K562 (cell line): ENCODE measurements around the gene PODNL1.

ENCODE experiments used
- ELF4 ChIP-seq: fragments of 450-650 bp; formaldehyde crosslinking; IDR thresholded peaks from 2 replicates; pipeline ENCODE4 v1.4.0; 2022; ENCODE audit warnings: missing genetic modification characterization
- FOXK2 ChIP-seq, 2 experiments: fragments of 450-650 bp; IDR thresholded peaks in 1 of 2; conservative IDR thresholded peaks in 1 of 2; 2 replicates each; pipeline ENCODE4 v1.6.1; 2016; ENCODE audit warnings: low read depth in 2 of 2, mild to moderate bottlenecking in 1 of 2
- KAT8 ChIP-seq: fragments of 450-650 bp; IDR thresholded peaks from 2 replicates; pipeline ENCODE4 v1.6.1; 2016; ENCODE audit warnings: low read depth, mild to moderate bottlenecking
- POU5F1 ChIP-seq: fragments of 150-350 bp; IDR thresholded peaks from 2 replicates; pipeline ENCODE4 v1.6.1; 2014; ENCODE audit warnings: borderline replicate concordance, low read length, low read depth, mild to moderate bottlenecking; ENCODE audit not compliant: partially characterized antibody
- SAP30 ChIP-seq: fragments of 200-600 bp; sonication (generic); IDR thresholded peaks from 2 replicates; pipeline ENCODE4 v1.6.1; 2012; ENCODE audit warnings: borderline replicate concordance, low read depth, mild to moderate bottlenecking, moderate library complexity, low read length, control low read depth, inconsistent platforms; ENCODE audit not compliant: insufficient read depth, poor library complexity, severe bottlenecking
- TEAD4 ChIP-seq, 2 experiments: sonication (generic) in 1 of 2; formaldehyde crosslinking in 1 of 2; IDR thresholded peaks; 2 replicates each; pipeline versions ENCODE4 v1.6.1 to v1.8.0; 2012 to 2022; ENCODE audit warnings: borderline replicate concordance in 1 of 2, inconsistent platforms in 1 of 2, low read length in 1 of 2, mild to moderate bottlenecking in 1 of 2, missing genetic modification reagents in 1 of 2
- TF ChIP-seq, protein P1 (sequence below), 3 experiments: IDR thresholded peaks in 2 of 3; conservative IDR thresholded peaks in 1 of 3; 2 replicates each; pipeline ENCODE4 v1.5.1; 2011 to 2012; ENCODE audit warnings: low read length in 3 of 3, mild to moderate bottlenecking in 3 of 3, control low read depth in 2 of 3, improper control_type of control experiment in 1 of 3, inconsistent platforms in 1 of 3, low read depth in 1 of 3, mixed read lengths in 1 of 3, moderate library complexity in 1 of 3; ENCODE audit not compliant: insufficient read depth in 2 of 3
- TF ChIP-seq, protein P2 (sequence below), 2 experiments: fragments of 450-650 bp in 1 of 2; sonication (generic) in 1 of 2; formaldehyde crosslinking in 1 of 2; IDR thresholded peaks in 1 of 2; conservative IDR thresholded peaks in 1 of 2; 2 replicates each; pipeline versions ENCODE4 v1.6.1 to v1.8.1; 2016 to 2023; ENCODE audit warnings: mild to moderate bottlenecking in 2 of 2, moderate library complexity in 2 of 2, inconsistent platforms in 1 of 2, missing genetic modification reagents in 1 of 2

DNA sequence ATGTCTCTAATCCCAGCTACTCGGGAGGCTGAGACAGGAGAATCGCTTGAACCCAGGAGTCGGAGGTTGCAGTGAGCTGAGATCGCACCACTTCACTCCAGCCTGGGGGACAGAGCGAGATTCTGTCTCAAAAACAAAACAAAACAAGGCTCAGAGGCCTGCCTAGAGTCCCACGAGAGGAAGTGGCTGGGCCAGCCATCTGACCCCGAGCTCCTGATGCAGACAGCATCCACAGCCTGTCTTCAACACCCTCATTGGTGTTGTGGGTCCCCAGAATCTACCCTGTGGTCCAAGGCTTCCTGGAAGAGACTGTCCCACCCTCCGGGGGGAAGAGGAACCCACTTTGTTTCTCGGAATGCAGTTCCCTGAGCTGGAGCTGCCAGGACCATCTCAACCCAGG lies 43.2 kb upstream of the PODNL1 start:
- TF ChIP-seq POU5F1, result no peak
- no peak for TF ChIP-seq FOXK2 (conservative IDR thresholded peaks at IDR 0.05 in 1 of 2, IDR thresholded peaks at IDR 0.05 in 1 of 2; ENCODE audit: low read depth in 2 of 2)
- TF ChIP-seq SAP30, result no peak
- TF ChIP-seq TEAD4 (IDR thresholded peaks at IDR 0.05; ENCODE audit: low read length), result no peak
- TF ChIP-seq TEAD4 (CRISPR knock-in tag; IDR thresholded peaks at IDR 0.05; ENCODE audit: borderline replicate concordance), result no peak
- TF ChIP-seq, protein P1, sequence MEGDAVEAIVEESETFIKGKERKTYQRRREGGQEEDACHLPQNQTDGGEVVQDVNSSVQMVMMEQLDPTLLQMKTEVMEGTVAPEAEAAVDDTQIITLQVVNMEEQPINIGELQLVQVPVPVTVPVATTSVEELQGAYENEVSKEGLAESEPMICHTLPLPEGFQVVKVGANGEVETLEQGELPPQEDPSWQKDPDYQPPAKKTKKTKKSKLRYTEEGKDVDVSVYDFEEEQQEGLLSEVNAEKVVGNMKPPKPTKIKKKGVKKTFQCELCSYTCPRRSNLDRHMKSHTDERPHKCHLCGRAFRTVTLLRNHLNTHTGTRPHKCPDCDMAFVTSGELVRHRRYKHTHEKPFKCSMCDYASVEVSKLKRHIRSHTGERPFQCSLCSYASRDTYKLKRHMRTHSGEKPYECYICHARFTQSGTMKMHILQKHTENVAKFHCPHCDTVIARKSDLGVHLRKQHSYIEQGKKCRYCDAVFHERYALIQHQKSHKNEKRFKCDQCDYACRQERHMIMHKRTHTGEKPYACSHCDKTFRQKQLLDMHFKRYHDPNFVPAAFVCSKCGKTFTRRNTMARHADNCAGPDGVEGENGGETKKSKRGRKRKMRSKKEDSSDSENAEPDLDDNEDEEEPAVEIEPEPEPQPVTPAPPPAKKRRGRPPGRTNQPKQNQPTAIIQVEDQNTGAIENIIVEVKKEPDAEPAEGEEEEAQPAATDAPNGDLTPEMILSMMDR (IDR thresholded peaks at IDR 0.05 in 2 of 3, conservative IDR thresholded peaks at IDR 0.05 in 1 of 3; ENCODE audit: insufficient read depth in 2 of 3, low read depth in 1 of 3, low read length in 3 of 3), result no peak
- TF ChIP-seq KAT8, result no peak
- TF ChIP-seq ELF4 (CRISPR knock-in tag), result no peak
- TF ChIP-seq, protein P2, sequence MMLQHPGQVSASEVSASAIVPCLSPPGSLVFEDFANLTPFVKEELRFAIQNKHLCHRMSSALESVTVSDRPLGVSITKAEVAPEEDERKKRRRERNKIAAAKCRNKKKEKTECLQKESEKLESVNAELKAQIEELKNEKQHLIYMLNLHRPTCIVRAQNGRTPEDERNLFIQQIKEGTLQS (IDR thresholded peaks at IDR 0.05), result no peak
- TF ChIP-seq, protein P2 (CRISPR knock-in tag; conservative IDR thresholded peaks at IDR 0.05), result no peak
